WTC11 (cell line): ENCODE results near the gene PTGR2. TPM values are rescaled to one million over a fixed set of nuclear protein-coding genes. Genes with fewer than 3 reads are reported as not detected.

Experiments used
- ATAC-seq: fragments of 200-7000 bp; cut with Tn5 transposase; 2 replicates; pipeline ENCODE4 v1.10.0; 2021; ENCODE audit warnings: mild to moderate bottlenecking, moderate library complexity
- CTCF ChIA-PET: fragments of 300-600 bp; sonication (Branson Sonifier 250); formaldehyde crosslinking; loops from one replicate; lab custom pipeline; 2021; ENCODE audit warnings: antibody characterized with exemption; lab: Charles Lee
- POLR2A ChIA-PET: fragments of 350-600 bp; sonication (Branson Sonifier 250); formaldehyde crosslinking; loops from one replicate; lab custom pipeline; 2021; ENCODE audit warnings: antibody characterized with exemption; lab: Charles Lee
- DNase-seq: peaks from one replicate; pipeline ENCODE4 v3.0.0; 2021; ENCODE audit warnings: low spot score
- H3K27ac Mint-ChIP-seq: 2 replicates; pipeline ENCODE4 v1.8.0; 2021; ENCODE audit warnings: mixed read lengths
- H3K27me3 Mint-ChIP-seq: 2 replicates; pipeline ENCODE4 v1.8.0; 2021; ENCODE audit warnings: low read depth, mild to moderate bottlenecking, moderate library complexity, mixed read lengths
- H3K36me3 Mint-ChIP-seq: 2 replicates; pipeline ENCODE4 v1.8.0; 2021; ENCODE audit warnings: mixed read lengths
- H3K4me1 Mint-ChIP-seq: 2 replicates; pipeline ENCODE4 v1.8.0; 2022; ENCODE audit warnings: mixed read lengths
- H3K4me3 Mint-ChIP-seq: 2 replicates; pipeline ENCODE4 v1.8.0; 2021; ENCODE audit warnings: mild to moderate bottlenecking, moderate library complexity, mixed read lengths
- H3K9me3 Mint-ChIP-seq: 2 replicates; pipeline ENCODE4 v1.8.0; 2021; ENCODE audit warnings: mixed read lengths
- AR ChIP-seq: fragments of 250-450 bp; sonication (Bioruptor Pico); IDR thresholded peaks from 2 replicates; pipeline ENCODE4 v1.9.0; 2021; ENCODE audit warnings: mild to moderate bottlenecking
- ATF1 ChIP-seq: sonication (generic); formaldehyde crosslinking; IDR thresholded peaks from 2 replicates; pipeline ENCODE4 v1.8.1; 2023; ENCODE audit warnings: mild to moderate bottlenecking, moderate library complexity, missing genetic modification reagents
- ATF2 ChIP-seq: sonication (generic); formaldehyde crosslinking; IDR thresholded peaks from 2 replicates; pipeline ENCODE4 v1.8.1; 2022; ENCODE audit warnings: low read depth, missing genetic modification reagents, borderline replicate concordance
- ATF3 ChIP-seq: sonication (generic); formaldehyde crosslinking; conservative IDR thresholded peaks from 2 replicates; pipeline ENCODE4 v1.8.1; 2022; ENCODE audit warnings: mild to moderate bottlenecking, missing genetic modification reagents
- CREB1 ChIP-seq: sonication (generic); formaldehyde crosslinking; IDR thresholded peaks from 2 replicates; pipeline ENCODE4 v1.8.0; 2023; ENCODE audit warnings: mild to moderate bottlenecking, missing genetic modification reagents
- E2F5 ChIP-seq: sonication (generic); formaldehyde crosslinking; IDR thresholded peaks from 2 replicates; pipeline ENCODE4 v1.8.1; 2022; ENCODE audit warnings: mild to moderate bottlenecking, moderate library complexity, missing genetic modification reagents
- FOXP1 ChIP-seq: sonication (generic); formaldehyde crosslinking; IDR thresholded peaks from 2 replicates; pipeline ENCODE4 v1.8.0; 2022; ENCODE audit warnings: missing genetic modification reagents, mild to moderate bottlenecking, moderate library complexity, borderline replicate concordance
- GTF2I ChIP-seq: fragments of 250-450 bp; sonication (Bioruptor Pico); conservative IDR thresholded peaks from 2 replicates; pipeline ENCODE4 v1.4.0; 2021; ENCODE audit warnings: mild to moderate bottlenecking
- HMGXB4 ChIP-seq: sonication (generic); formaldehyde crosslinking; IDR thresholded peaks from 2 replicates; pipeline ENCODE4 v1.8.1; 2023; ENCODE audit warnings: mild to moderate bottlenecking, moderate library complexity, missing genetic modification reagents
- IRF1 ChIP-seq: sonication (generic); formaldehyde crosslinking; IDR thresholded peaks from 2 replicates; pipeline ENCODE4 v1.8.0; 2023; ENCODE audit warnings: missing genetic modification reagents
- JAZF1 ChIP-seq: fragments of 250-450 bp; sonication (Bioruptor Pico); IDR thresholded peaks from 2 replicates; pipeline ENCODE4 v1.9.0; 2021; ENCODE audit warnings: moderate library complexity, mild to moderate bottlenecking, inconsistent platforms
- KAT7 ChIP-seq: sonication (generic); formaldehyde crosslinking; IDR thresholded peaks from 2 replicates; pipeline ENCODE4 v1.8.1; 2023; ENCODE audit warnings: missing genetic modification reagents, mild to moderate bottlenecking, borderline replicate concordance
- NR1H2 ChIP-seq: sonication (generic); formaldehyde crosslinking; IDR thresholded peaks from 2 replicates; pipeline ENCODE4 v1.9.0; 2021; ENCODE audit warnings: mild to moderate bottlenecking, moderate library complexity, missing genetic modification reagents
- NR3C1 ChIP-seq: sonication (generic); formaldehyde crosslinking; conservative IDR thresholded peaks from 2 replicates; pipeline ENCODE4 v1.8.1; 2023; ENCODE audit warnings: low read depth, mild to moderate bottlenecking, missing genetic modification reagents
- OVOL2 ChIP-seq: fragments of 250-450 bp; sonication (Bioruptor Pico); IDR thresholded peaks from 2 replicates; pipeline ENCODE4 v1.9.0; 2021; ENCODE audit warnings: mild to moderate bottlenecking, borderline replicate concordance
- RELA ChIP-seq: sonication (generic); formaldehyde crosslinking; IDR thresholded peaks from 2 replicates; pipeline ENCODE4 v1.8.1; 2022; ENCODE audit warnings: missing genetic modification reagents, mild to moderate bottlenecking, borderline replicate concordance
- RORB ChIP-seq: fragments of 250-450 bp; sonication (Bioruptor Pico); IDR thresholded peaks from 2 replicates; pipeline ENCODE4 v1.9.0; 2021; ENCODE audit warnings: mild to moderate bottlenecking
- ZBTB43 ChIP-seq: sonication (generic); formaldehyde crosslinking; IDR thresholded peaks from 2 replicates; pipeline ENCODE4 v1.8.1; 2023; ENCODE audit warnings: mild to moderate bottlenecking, missing genetic modification reagents
- ZNF219 ChIP-seq: sonication (generic); formaldehyde crosslinking; IDR thresholded peaks from 2 replicates; pipeline ENCODE4 v1.8.0; 2023; ENCODE audit warnings: missing genetic modification reagents, mild to moderate bottlenecking, borderline replicate concordance
- ZNF317 ChIP-seq: sonication (generic); formaldehyde crosslinking; IDR thresholded peaks from 2 replicates; pipeline ENCODE4 v1.8.1; 2023; ENCODE audit warnings: low read depth, mild to moderate bottlenecking, moderate library complexity, missing genetic modification reagents, borderline replicate concordance
- ZNF396 ChIP-seq: fragments of 250-450 bp; sonication (Bioruptor Pico); IDR thresholded peaks from 2 replicates; pipeline ENCODE4 v1.8.0; 2021; ENCODE audit warnings: mild to moderate bottlenecking, moderate library complexity, borderline replicate concordance
- ZNF416 ChIP-seq: fragments of 250-450 bp; sonication (Bioruptor Pico); IDR thresholded peaks from 2 replicates; pipeline ENCODE4 v1.9.0; 2021; ENCODE audit warnings: mild to moderate bottlenecking, inconsistent platforms
- ZSCAN18 ChIP-seq: fragments of 250-450 bp; sonication (Bioruptor Pico); IDR thresholded peaks from 2 replicates; pipeline ENCODE4 v2.1.2; 2022; ENCODE audit warnings: mild to moderate bottlenecking, moderate library complexity
- total RNA-seq: library from RNA; stranded (reverse); gene quantifications from 3 replicates; pipeline ENCODE4 v1.2.3, GENCODE V29; 2021

The PTGR2 gene
- total RNA-seq, 1 experiment from 2014 or later, result 20.7 TPM

GRCh38 chr14:73884438-73885190, 33.0 kb downstream of the PTGR2 start (continued):
- no peak for TF ChIP-seq GTF2I
- no peak for TF ChIP-seq IRF1 (CRISPR knock-in tag)
- TF ChIP-seq ATF3, result no peak
- no peak for TF ChIP-seq AR

GRCh38 chr14:73886449-73887317, 35.1 kb downstream of the PTGR2 start, which contains the start of gene ZNF410:
ZNF410 (plus strand) TSS chr14:73886859; CDS start chr14:73892176, 5,317 bp downstream.
- Mint-ChIP-seq H3K27ac (peak within 1 kb of the TSS; percentile 97), H3K4me3 (peak within 1 kb of the TSS; percentile 88), H3K9me3 (no peaks in the 10 kb centered on the region), H3K4me1 (peaks cover 20% of the 10 kb centered on the region), H3K36me3 (peaks cover 7% of the 10 kb centered on the region), H3K27me3 (no peaks in the 10 kb centered on the region)
- CTCF ChIA-PET, result interaction anchor here (0.6 to 2.2 kb wide), 8 partner anchors 9 to 254 kb away, joined by 3 to 9 read pairs (median 3); partner anchors contain the start of gene PTGR2
- POLR2A ChIA-PET, result interaction anchor here (0.6 to 1.6 kb wide), 7 partner anchors 35 to 827 kb away, joined by 3 to 10 read pairs (median 4); partner anchors contain the start of genes COQ6, FAM161B and PTGR2
- DNase-seq, result peak; percentile 82
- peak; percentile 93 for ATAC-seq
- no peak for TF ChIP-seq ATF2 (CRISPR knock-in tag)
- peak; percentile 89 for TF ChIP-seq HMGXB4 (CRISPR knock-in tag)
- no peak for TF ChIP-seq OVOL2
- TF ChIP-seq FOXP1, result peak; percentile 77
- no peak for TF ChIP-seq NR3C1 (CRISPR knock-in tag)
- TF ChIP-seq ZNF416 (CRISPR knock-in tag), result no peak
- no peak for TF ChIP-seq ZNF219 (CRISPR knock-in tag)
- TF ChIP-seq E2F5 (CRISPR knock-in tag), result peak; percentile 66; the same call in 1 of the 2 replicates
- TF ChIP-seq JAZF1 (CRISPR knock-in tag), result no peak
- TF ChIP-seq CREB1, result no peak
- TF ChIP-seq ZSCAN18 (CRISPR knock-in tag), result no peak
- TF ChIP-seq NR1H2 (CRISPR knock-in tag), result no peak
- TF ChIP-seq RELA (CRISPR knock-in tag), result no peak
- no peak; the same call in 1 of the 2 replicates for TF ChIP-seq ATF1 (CRISPR knock-in tag)
- no peak for TF ChIP-seq KAT7 (CRISPR knock-in tag)
- TF ChIP-seq RORB (CRISPR knock-in tag), result no peak
- no peak for TF ChIP-seq ZBTB43
- no peak for TF ChIP-seq ZNF317
- TF ChIP-seq ZNF396 (CRISPR knock-in tag), result no peak
